ENCODE measurements around the gene SERPINF2.
"Not testable (repeated sequence)": the region's sequence is repeated elsewhere in the genome, so short reads cannot be mapped to it uniquely, and the experiment has no call there.

SERPINF2 gene

GRCh38 chr17:1742371-1743087 is at the start of gene SERPINF2:
SERPINF2 (plus strand) TSS chr17:1742871; CDS start chr17:1744996, 2,125 bp downstream.
- no peak within 1 kb of the TSS for H3K27ac ChIP-seq
- no peak for TF ChIP-seq CTCF (conservative IDR thresholded peaks at IDR 0.05; ENCODE audit: low read depth, low read length)

GRCh38 chr17:1693339-1693738 is 49.3 kb upstream of the SERPINF2 start:
- no peak for TF ChIP-seq CTCF (conservative IDR thresholded peaks at IDR 0.05; ENCODE audit: low read depth, low read length)
- no peak overlapping the region for H2AFZ ChIP-seq (ENCODE audit: low read depth)

More at GRCh38 chr17:1742371-1743087, at the start of gene SERPINF2:
- Histone ChIP-seq H3K4me1 (ENCODE audit: low read depth, poor library complexity, severe bottlenecking) (peaks cover 1% of the 10 kb centered on the region), H3K79me2 (ENCODE audit: insufficient read depth, low read depth) (no peaks in the 10 kb centered on the region), H3K36me3 (ENCODE audit: insufficient read depth) (no peaks in the 10 kb centered on the region), H4K20me1 (ENCODE audit: insufficient read depth) (no peaks in the 10 kb centered on the region), H3K4me3 (IDR thresholded peaks at IDR 0.05; ENCODE audit: insufficient read depth, low read depth, low read length) (no peak within 1 kb of the TSS), H2AFZ (ENCODE audit: low read depth) (no peak within 1 kb of the TSS), H3K9ac (no peak within 1 kb of the TSS), H3K4me2 (no peak within 1 kb of the TSS), H3K27me3 (ENCODE audit: insufficient read depth, low read depth) (no peaks in the 10 kb centered on the region)

GRCh38 chr17:1695365-1695764 is 47.3 kb upstream of the SERPINF2 start:
- Histone ChIP-seq H3K27ac (no peak overlapping the region), H4K20me1 (ENCODE audit: insufficient read depth) (no peaks in the 10 kb centered on the region), H3K79me2 (ENCODE audit: insufficient read depth, low read depth) (no peaks in the 10 kb centered on the region), H3K9ac (no peak overlapping the region), H3K36me3 (ENCODE audit: insufficient read depth) (no peaks in the 10 kb centered on the region), H2AFZ (ENCODE audit: low read depth) (no peak overlapping the region), H3K27me3 (ENCODE audit: insufficient read depth, low read depth) (no peaks in the 10 kb centered on the region), H3K4me1 (ENCODE audit: low read depth, poor library complexity, severe bottlenecking) (no peaks in the 10 kb centered on the region), H3K4me2 (no peak overlapping the region), H3K4me3 (IDR thresholded peaks at IDR 0.05; ENCODE audit: insufficient read depth, low read depth, low read length) (no peak overlapping the region)
- TF ChIP-seq CTCF (conservative IDR thresholded peaks at IDR 0.05; ENCODE audit: low read depth, low read length): no peak

More at GRCh38 chr17:1693339-1693738, 49.3 kb upstream of the SERPINF2 start:
- Histone ChIP-seq H3K79me2 (ENCODE audit: insufficient read depth, low read depth) (no peaks in the 10 kb centered on the region), H3K4me2 (no peak overlapping the region), H3K27ac (no peak overlapping the region), H3K27me3 (ENCODE audit: insufficient read depth, low read depth) (no peaks in the 10 kb centered on the region), H3K4me1 (ENCODE audit: low read depth, poor library complexity, severe bottlenecking) (no peaks in the 10 kb centered on the region), H3K4me3 (IDR thresholded peaks at IDR 0.05; ENCODE audit: insufficient read depth, low read depth, low read length) (no peak overlapping the region), H3K36me3 (ENCODE audit: insufficient read depth) (no peaks in the 10 kb centered on the region), H4K20me1 (ENCODE audit: insufficient read depth) (no peaks in the 10 kb centered on the region), H3K9ac (no peak overlapping the region)

GRCh38 chr17:1697681-1698080 is 45.0 kb upstream of the SERPINF2 start:
- Histone ChIP-seq H3K27me3 (ENCODE audit: insufficient read depth, low read depth) (no peaks in the 10 kb centered on the region), H3K27ac (no peak overlapping the region), H3K4me1 (ENCODE audit: low read depth, poor library complexity, severe bottlenecking) (no peaks in the 10 kb centered on the region), H3K4me3 (IDR thresholded peaks at IDR 0.05; ENCODE audit: insufficient read depth, low read depth, low read length) (no peak overlapping the region), H2AFZ (ENCODE audit: low read depth) (no peak overlapping the region), H3K4me2 (no peak overlapping the region), H3K79me2 (ENCODE audit: insufficient read depth, low read depth) (no peaks in the 10 kb centered on the region), H4K20me1 (ENCODE audit: insufficient read depth) (no peaks in the 10 kb centered on the region), H3K9ac (no peak overlapping the region), H3K36me3 (ENCODE audit: insufficient read depth) (no peaks in the 10 kb centered on the region)
- TF ChIP-seq CTCF (conservative IDR thresholded peaks at IDR 0.05; ENCODE audit: low read depth, low read length): no peak

GRCh38 chr17:1699891-1700290 is 42.8 kb upstream of the SERPINF2 start:
- H3K36me3 ChIP-seq (ENCODE audit: insufficient read depth); H2AFZ ChIP-seq (ENCODE audit: low read depth); H3K4me1 ChIP-seq (ENCODE audit: low read depth, poor library complexity, severe bottlenecking); H3K27me3 ChIP-seq (ENCODE audit: insufficient read depth, low read depth); H3K27ac ChIP-seq; H3K9ac ChIP-seq; H3K79me2 ChIP-seq (ENCODE audit: insufficient read depth, low read depth); H4K20me1 ChIP-seq (ENCODE audit: insufficient read depth); H3K4me3 ChIP-seq (IDR thresholded peaks at IDR 0.05; ENCODE audit: insufficient read depth, low read depth, low read length); H3K4me2 ChIP-seq: not testable (repeated sequence)
